Stimulated activated naive CD8-positive, alpha-beta T cell treated with anti-CD3 and anti-CD28 coated beads, Interleukin-15, Interleukin-2, amounts not matched to agents 100 ng/mL and 50 ng/mL, for 24 hours (primary cell): ENCODE results near the gene OBSL1.

Experiments
- H3K27ac Mint-ChIP-seq: one replicate; pipeline ENCODE4 v1.8.0; 2021; ENCODE audit warnings: mild to moderate bottlenecking, mixed read lengths
- H3K27me3 Mint-ChIP-seq: one replicate; pipeline ENCODE4 v1.8.0; 2021; ENCODE audit warnings: mixed read lengths
- H3K36me3 Mint-ChIP-seq: one replicate; pipeline ENCODE4 v1.8.0; 2021; ENCODE audit warnings: low read depth, mixed read lengths
- H3K4me1 Mint-ChIP-seq: one replicate; pipeline ENCODE4 v1.8.0; 2021; ENCODE audit warnings: low read depth, mixed read lengths
- H3K4me3 Mint-ChIP-seq: one replicate; pipeline ENCODE4 v1.8.0; 2021; ENCODE audit warnings: mild to moderate bottlenecking, mixed read lengths
- H3K9me3 Mint-ChIP-seq: one replicate; pipeline ENCODE4 v1.8.0; 2021; ENCODE audit warnings: mixed read lengths

Gene OBSL1

DNA sequence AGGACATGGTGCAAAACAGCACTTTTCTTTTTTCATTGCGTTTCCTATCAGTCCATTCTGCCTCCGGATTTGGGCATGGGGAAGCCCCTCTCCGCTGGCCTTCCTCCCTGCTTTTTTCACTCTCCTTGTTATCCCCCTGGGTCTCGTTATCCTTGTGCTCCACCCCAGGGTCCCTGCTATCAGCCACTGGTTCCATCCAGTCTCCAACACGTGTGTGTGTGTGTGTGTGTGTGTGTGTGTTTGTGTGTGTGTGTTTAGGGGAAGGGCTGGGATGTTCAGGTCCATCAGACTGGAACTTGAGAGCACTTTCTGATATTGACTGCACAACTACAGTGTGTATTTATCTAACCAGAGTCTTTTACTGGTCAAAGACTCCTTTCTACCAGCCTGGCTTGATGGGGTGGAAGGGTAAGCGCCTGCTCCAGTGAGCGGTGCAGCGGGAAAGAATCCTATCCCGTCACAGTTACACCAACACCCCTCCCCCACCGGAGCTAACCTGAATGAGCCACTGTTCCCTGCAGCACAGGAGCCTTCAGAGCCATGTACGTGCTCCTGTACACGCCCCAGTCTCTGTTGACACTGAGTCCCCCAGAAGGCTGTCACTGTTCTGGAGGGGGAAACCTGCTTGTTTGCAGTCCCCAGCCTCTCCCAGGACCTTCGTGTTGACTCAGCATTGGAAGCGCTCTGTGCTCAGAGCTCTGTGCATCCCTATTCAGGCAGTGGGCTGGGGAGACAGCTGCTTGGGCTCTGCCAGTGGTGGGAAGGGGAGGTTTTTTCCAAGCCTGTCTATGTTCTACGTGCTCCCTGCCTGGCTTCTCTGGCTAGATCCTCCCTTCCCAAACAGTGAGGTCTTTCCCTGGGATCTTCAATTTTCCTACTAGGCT lies 5.4 kb upstream of the OBSL1 start:
- no peaks in the 10 kb centered on the region for H3K9me3 Mint-ChIP-seq
- H3K36me3 Mint-ChIP-seq = no peaks in the 10 kb centered on the region
- H3K4me3 Mint-ChIP-seq = no peak overlapping the region
- peaks cover 30% of the 10 kb centered on the region for H3K27me3 Mint-ChIP-seq
- H3K4me1 Mint-ChIP-seq = no peaks in the 10 kb centered on the region
- no peak overlapping the region for H3K27ac Mint-ChIP-seq

DNA sequence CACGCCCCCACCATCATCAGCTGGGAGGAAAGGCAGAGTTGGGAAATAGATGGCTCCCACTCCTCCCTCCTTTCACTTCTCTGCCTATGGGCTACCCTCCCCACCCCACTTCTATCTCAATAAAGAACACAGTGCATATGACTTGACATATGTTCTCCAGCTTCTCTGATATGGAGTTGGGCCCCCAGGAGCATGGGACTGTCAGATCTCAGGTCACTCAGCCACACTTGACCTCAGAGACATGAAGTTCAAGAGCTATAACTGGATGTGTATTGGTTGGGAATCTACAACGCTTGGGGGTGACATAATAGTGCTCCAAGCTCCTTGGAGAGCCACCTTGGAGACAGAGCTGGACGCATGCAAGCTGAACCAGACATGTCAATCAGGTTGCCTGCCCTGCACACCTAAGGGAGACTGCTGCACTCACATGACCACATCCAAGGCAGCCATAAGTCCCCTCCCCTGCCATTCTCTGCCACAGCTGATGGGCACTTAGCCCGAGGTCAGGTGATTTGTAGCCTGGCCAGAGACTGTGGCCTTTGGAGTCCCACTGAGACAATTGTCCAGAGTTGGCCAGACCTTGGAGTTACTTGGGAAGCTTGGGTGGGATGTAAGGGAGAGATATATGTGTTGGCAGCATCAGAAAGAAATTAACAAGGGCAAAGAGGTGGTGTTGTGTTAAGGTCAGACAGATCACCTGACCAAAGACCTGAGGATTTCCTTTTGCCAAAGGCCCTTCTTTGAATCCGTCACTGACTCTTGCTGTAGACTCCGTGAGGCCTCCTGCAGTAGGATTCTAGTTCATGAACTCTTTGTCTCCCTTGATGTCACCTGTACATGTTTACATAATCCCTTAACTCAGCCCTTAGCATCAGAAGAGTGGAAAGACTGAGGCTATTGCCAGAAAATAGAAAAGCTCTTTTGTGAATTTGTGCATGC lies 4.5 kb upstream of the OBSL1 start:
- no peak overlapping the region for H3K27ac Mint-ChIP-seq
- H3K27me3 Mint-ChIP-seq = peaks cover 32% of the 10 kb centered on the region
- no peaks in the 10 kb centered on the region for H3K4me1 Mint-ChIP-seq
- no peaks in the 10 kb centered on the region for H3K36me3 Mint-ChIP-seq
- no peak overlapping the region for H3K4me3 Mint-ChIP-seq
- H3K9me3 Mint-ChIP-seq = no peaks in the 10 kb centered on the region

- no peaks in the 10 kb centered on the region for H3K36me3 Mint-ChIP-seq
- H3K27me3 Mint-ChIP-seq = peaks cover 37% of the 10 kb centered on the region
- H3K27ac Mint-ChIP-seq = no peak overlapping the region
- no peaks in the 10 kb centered on the region for H3K9me3 Mint-ChIP-seq
- H3K4me1 Mint-ChIP-seq = no peaks in the 10 kb centered on the region
- no peak overlapping the region for H3K4me3 Mint-ChIP-seq
Measured at GRCh38 chr2:219574484-219575311, 3.4 kb upstream of the OBSL1 start.

GRCh38 chr2:219573166-219573565 lies 1.8 kb upstream of the OBSL1 start:
- H3K27me3 Mint-ChIP-seq = peaks cover 43% of the 10 kb centered on the region

GRCh38 chr2:219572237-219573001 lies 1.1 kb upstream of the OBSL1 start, which contains the start of gene INHA:
TSS of gene INHA (plus strand) at chr2:219572310. CDS start at chr2:219572375, 65 bp downstream.
- H3K36me3 Mint-ChIP-seq = no peaks in the 10 kb centered on the region
- no peak within 1 kb of the TSS for H3K27ac Mint-ChIP-seq
- H3K27me3 Mint-ChIP-seq = peaks cover 45% of the 10 kb centered on the region
- peak within 1 kb of the TSS; percentile 26 for H3K4me3 Mint-ChIP-seq
- no peaks in the 10 kb centered on the region for H3K9me3 Mint-ChIP-seq
- H3K4me1 Mint-ChIP-seq = no peaks in the 10 kb centered on the region

More at GRCh38 chr2:219573166-219573565, 1.8 kb upstream of the OBSL1 start:
- Mint-ChIP-seq H3K9me3 (no peaks in the 10 kb centered on the region), H3K4me3 (no peak overlapping the region), H3K36me3 (no peaks in the 10 kb centered on the region), H3K27ac (no peak overlapping the region), H3K4me1 (no peaks in the 10 kb centered on the region)

GRCh38 chr2:219570924-219571310 lies 422 bp downstream of the OBSL1 start:
- H3K27ac Mint-ChIP-seq = no peak overlapping the region
- H3K4me3 Mint-ChIP-seq = no peak overlapping the region
- no peaks in the 10 kb centered on the region for H3K36me3 Mint-ChIP-seq
- peaks cover 43% of the 10 kb centered on the region for H3K27me3 Mint-ChIP-seq
- H3K4me1 Mint-ChIP-seq = no peaks in the 10 kb centered on the region
- H3K9me3 Mint-ChIP-seq = no peaks in the 10 kb centered on the region

DNA sequence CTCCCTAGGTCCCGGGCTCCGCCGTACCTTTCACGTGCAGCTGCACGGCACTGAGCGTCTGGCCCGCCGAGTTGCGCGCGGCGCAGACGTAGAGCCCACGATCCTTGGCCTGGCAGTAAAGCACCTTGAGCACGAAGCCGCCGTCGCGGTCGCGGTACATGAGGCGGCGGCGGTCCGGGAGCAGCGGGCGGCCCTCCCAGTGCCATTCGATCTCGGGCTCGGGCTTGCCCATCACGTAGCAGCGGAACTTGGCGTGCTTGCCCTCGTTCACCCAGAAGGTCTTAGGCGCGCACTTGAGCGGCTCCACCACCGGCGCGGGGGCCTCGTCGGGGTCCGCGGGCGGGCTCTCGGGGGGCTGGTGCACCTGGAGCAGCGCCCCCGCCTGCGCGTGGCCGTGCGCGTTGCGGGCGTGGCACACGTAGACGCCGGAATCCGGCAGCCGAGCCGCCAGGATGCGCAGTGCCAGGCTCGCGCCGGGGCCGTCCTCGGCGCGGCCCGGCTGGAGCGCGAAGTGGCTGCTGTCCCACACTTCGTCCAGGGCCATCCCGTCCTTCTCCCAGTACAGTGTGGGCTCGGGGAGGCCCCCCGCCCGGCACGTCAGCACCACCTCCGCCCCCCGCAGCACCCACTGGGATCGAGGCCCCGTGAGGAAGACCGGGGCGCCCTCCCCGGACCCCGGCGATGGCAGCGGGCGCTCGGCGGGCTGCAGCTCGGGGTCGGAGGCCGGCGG lies 980 bp downstream of the OBSL1 start:
- H3K27me3 Mint-ChIP-seq = peaks cover 37% of the 10 kb centered on the region
- no peak overlapping the region for H3K27ac Mint-ChIP-seq
- H3K36me3 Mint-ChIP-seq = no peaks in the 10 kb centered on the region
- no peaks in the 10 kb centered on the region for H3K9me3 Mint-ChIP-seq
- H3K4me3 Mint-ChIP-seq = peak overlapping the region; percentile 55
- no peaks in the 10 kb centered on the region for H3K4me1 Mint-ChIP-seq

DNA sequence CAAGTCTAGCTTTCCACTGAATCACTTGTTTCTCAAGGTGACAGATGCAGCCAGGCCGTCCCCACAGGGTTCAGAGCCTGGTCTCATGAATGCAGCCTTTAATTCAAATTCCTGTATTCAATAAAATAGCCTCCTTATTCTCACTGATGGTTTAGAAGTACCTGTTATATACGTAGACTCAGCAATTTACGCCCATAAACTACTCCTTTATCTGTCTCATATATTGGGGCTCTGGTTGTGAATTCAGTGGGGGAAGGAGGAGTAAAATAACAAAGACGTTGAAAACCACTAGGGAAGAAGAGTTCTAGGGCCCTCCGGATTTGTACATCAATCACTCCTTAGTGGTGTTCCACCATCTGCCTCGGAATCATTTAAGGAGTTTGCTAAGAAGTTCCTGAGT lies 1.7 kb downstream of the OBSL1 start:
- H3K4me1 Mint-ChIP-seq = no peaks in the 10 kb centered on the region
- no peak overlapping the region for H3K27ac Mint-ChIP-seq
- no peaks in the 10 kb centered on the region for H3K36me3 Mint-ChIP-seq
- H3K9me3 Mint-ChIP-seq = no peaks in the 10 kb centered on the region
- H3K4me3 Mint-ChIP-seq = peak overlapping the region; percentile 5
- H3K27me3 Mint-ChIP-seq = peaks cover 37% of the 10 kb centered on the region

- no peak overlapping the region for H3K4me3 Mint-ChIP-seq
- no peaks in the 10 kb centered on the region for H3K4me1 Mint-ChIP-seq
- H3K36me3 Mint-ChIP-seq = no peaks in the 10 kb centered on the region
- H3K27me3 Mint-ChIP-seq = peaks cover 37% of the 10 kb centered on the region
- H3K9me3 Mint-ChIP-seq = no peaks in the 10 kb centered on the region
- H3K27ac Mint-ChIP-seq = no peak overlapping the region
Measured at GRCh38 chr2:219569041-219569440, 2.3 kb downstream of the OBSL1 start.

- Mint-ChIP-seq H3K4me3 (no peak overlapping the region), H3K36me3 (no peaks in the 10 kb centered on the region), H3K27me3 (peaks cover 35% of the 10 kb centered on the region), H3K4me1 (no peaks in the 10 kb centered on the region), H3K27ac (no peak overlapping the region), H3K9me3 (no peaks in the 10 kb centered on the region)
Measured at GRCh38 chr2:219567791-219568361, 3.5 kb downstream of the OBSL1 start.

DNA sequence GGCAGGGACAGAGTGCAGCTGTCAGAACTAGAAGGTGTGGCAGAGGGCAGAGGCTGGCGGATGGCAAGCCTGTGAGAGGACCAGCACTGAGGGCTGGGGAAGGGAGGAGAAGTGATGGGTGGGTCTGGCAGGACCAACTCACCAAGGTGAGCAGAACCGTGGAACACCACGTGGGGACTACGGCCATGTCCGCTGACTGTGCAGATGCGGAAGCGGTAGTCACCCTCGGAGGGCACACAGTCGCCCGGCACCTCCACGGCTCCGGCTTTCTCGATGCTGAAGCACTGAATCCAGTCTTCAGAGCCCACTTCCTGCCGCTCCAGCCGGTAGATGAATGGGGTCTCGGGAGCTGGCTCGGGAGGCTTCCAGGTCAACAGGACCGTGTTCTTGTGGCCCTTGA lies 4.2 kb downstream of the OBSL1 start:
- no peaks in the 10 kb centered on the region for H3K36me3 Mint-ChIP-seq
- peaks cover 34% of the 10 kb centered on the region for H3K27me3 Mint-ChIP-seq
- no peaks in the 10 kb centered on the region for H3K9me3 Mint-ChIP-seq
- no peaks in the 10 kb centered on the region for H3K4me1 Mint-ChIP-seq
- no peak overlapping the region for H3K27ac Mint-ChIP-seq
- no peak overlapping the region for H3K4me3 Mint-ChIP-seq

GRCh38 chr2:219566640-219567039 lies 4.7 kb downstream of the OBSL1 start:
- Mint-ChIP-seq H3K36me3 (no peaks in the 10 kb centered on the region), H3K27me3 (peaks cover 29% of the 10 kb centered on the region), H3K9me3 (no peaks in the 10 kb centered on the region), H3K27ac (no peak overlapping the region), H3K4me1 (no peaks in the 10 kb centered on the region), H3K4me3 (no peak overlapping the region)
